Suprapubic skin (tissue), 3 donors: ENCODE results near the gene RUNX3.

Source experiments
- EP300 ChIP-seq: sonication (generic); formaldehyde crosslinking; IDR thresholded peaks from one replicate; pipeline ENCODE4 v1.6.1; 2017; ENCODE audit warnings: antibody characterized with exemption
- POLR2A ChIP-seq, 2 donors: fragments of 450-650 bp; IDR thresholded peaks; one replicate each; pipeline ENCODE4 v1.6.1; 2017; ENCODE audit warnings: antibody characterized with exemption in 2 of 2, mild to moderate bottlenecking in 2 of 2, moderate library complexity in 2 of 2
- TF ChIP-seq, protein P1 (sequence below), 2 donors: fragments of 200-600 bp in 1 of 2; fragments of 450-650 bp in 1 of 2; sonication (generic) in 1 of 2; IDR thresholded peaks; one replicate each; pipeline ENCODE4 v1.5.1; 2016 to 2019; ENCODE audit warnings: antibody characterized with exemption in 2 of 2, mild to moderate bottlenecking in 1 of 2, moderate library complexity in 1 of 2

GRCh38 chr1:24911651-24912155 lies 18.4 kb downstream of the RUNX3 start:
- no peak for TF ChIP-seq POLR2A (IDR thresholded peaks at IDR 0.05)
- TF ChIP-seq, protein P1, sequence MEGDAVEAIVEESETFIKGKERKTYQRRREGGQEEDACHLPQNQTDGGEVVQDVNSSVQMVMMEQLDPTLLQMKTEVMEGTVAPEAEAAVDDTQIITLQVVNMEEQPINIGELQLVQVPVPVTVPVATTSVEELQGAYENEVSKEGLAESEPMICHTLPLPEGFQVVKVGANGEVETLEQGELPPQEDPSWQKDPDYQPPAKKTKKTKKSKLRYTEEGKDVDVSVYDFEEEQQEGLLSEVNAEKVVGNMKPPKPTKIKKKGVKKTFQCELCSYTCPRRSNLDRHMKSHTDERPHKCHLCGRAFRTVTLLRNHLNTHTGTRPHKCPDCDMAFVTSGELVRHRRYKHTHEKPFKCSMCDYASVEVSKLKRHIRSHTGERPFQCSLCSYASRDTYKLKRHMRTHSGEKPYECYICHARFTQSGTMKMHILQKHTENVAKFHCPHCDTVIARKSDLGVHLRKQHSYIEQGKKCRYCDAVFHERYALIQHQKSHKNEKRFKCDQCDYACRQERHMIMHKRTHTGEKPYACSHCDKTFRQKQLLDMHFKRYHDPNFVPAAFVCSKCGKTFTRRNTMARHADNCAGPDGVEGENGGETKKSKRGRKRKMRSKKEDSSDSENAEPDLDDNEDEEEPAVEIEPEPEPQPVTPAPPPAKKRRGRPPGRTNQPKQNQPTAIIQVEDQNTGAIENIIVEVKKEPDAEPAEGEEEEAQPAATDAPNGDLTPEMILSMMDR (IDR thresholded peaks at IDR 0.05) = no peak
- TF ChIP-seq EP300 = no peak
